Karpas-422 (cell line): ENCODE measurements around the gene RACK1. TPM values are rescaled to one million over a fixed set of nuclear protein-coding genes. Genes with fewer than 3 reads are reported as not detected.
"Not testable (repeated sequence)": the region's sequence is repeated elsewhere in the genome, so short reads cannot be mapped to it uniquely, and the experiment has no call there.

Experiments used
- DNase-seq: peaks from one replicate; pipeline ENCODE4 v3.0.0-alpha.2; 2015
- H2AFZ ChIP-seq: fragments of 200-600 bp; sonication (generic); 2 replicates; pipeline ENCODE4 v1.6.1; 2014; ENCODE audit warnings: antibody characterized with exemption, low read length, mixed read lengths
- H3K27ac ChIP-seq: fragments of 200-600 bp; sonication (generic); 2 replicates; pipeline ENCODE4 v1.5.1; 2014; ENCODE audit warnings: mild to moderate bottlenecking, low read length, moderate library complexity
- H3K27me3 ChIP-seq: fragments of 200-600 bp; sonication (generic); 2 replicates; pipeline ENCODE4 v1.6.1; 2014; ENCODE audit warnings: low read length, mixed read lengths
- H3K36me3 ChIP-seq: fragments of 200-600 bp; sonication (generic); 2 replicates; pipeline ENCODE4 v1.6.1; 2014; ENCODE audit warnings: low read length, mixed read lengths; ENCODE audit not compliant: insufficient read depth
- H3K4me1 ChIP-seq: fragments of 200-600 bp; sonication (generic); 2 replicates; pipeline ENCODE4 v1.6.1; 2014; ENCODE audit warnings: mild to moderate bottlenecking, low read length, mixed read lengths
- H3K4me2 ChIP-seq: fragments of 200-600 bp; sonication (generic); 2 replicates; pipeline ENCODE4 v1.6.1; 2014; ENCODE audit warnings: low read length, low read depth, mild to moderate bottlenecking; ENCODE audit not compliant: poor library complexity, severe bottlenecking
- H3K4me3 ChIP-seq: fragments of 200-600 bp; sonication (generic); 2 replicates; pipeline ENCODE4 v1.5.1; 2014; ENCODE audit warnings: mild to moderate bottlenecking, antibody characterized with exemption, low read length, mixed read lengths
- H3K79me2 ChIP-seq: fragments of 200-600 bp; sonication (generic); 2 replicates; pipeline ENCODE4 v1.6.1; 2014; ENCODE audit warnings: mild to moderate bottlenecking, low read length, mixed read lengths
- H3K9ac ChIP-seq: fragments of 200-600 bp; sonication (generic); 2 replicates; pipeline ENCODE4 v1.6.0; 2014; ENCODE audit warnings: low read length
- H3K9me2 ChIP-seq: fragments of 200-600 bp; sonication (generic), shearing (Covaris generic); replicated peaks from 2 replicates; pipeline ENCODE4 v1.6.0; 2014; ENCODE audit warnings: mild to moderate bottlenecking, low read length, moderate library complexity; ENCODE audit not compliant: insufficient read depth
- H3K9me3 ChIP-seq: fragments of 300-700, 200-600 bp; sonication (generic); 2 replicates; pipeline ENCODE4 v1.6.1; 2014; ENCODE audit warnings: low read length, mixed read lengths
- H4K20me1 ChIP-seq: fragments of 200-600 bp; sonication (generic); 2 replicates; pipeline ENCODE4 v1.6.1; 2014; ENCODE audit warnings: mild to moderate bottlenecking, antibody characterized with exemption, low read length, low read depth; ENCODE audit not compliant: insufficient read depth
- total RNA-seq: library from RNA; depleted of rRNA; stranded (reverse); fragments of >200 nt; shearing (Covaris generic); gene quantifications from 2 replicates; pipeline ENCODE4 v1.2.3, GENCODE V29; 2014; ENCODE audit warnings: low replicate concordance

The RACK1 gene
- total RNA-seq, 1 experiment from 2014 or later: 7,026 TPM

GRCh38 chr5:181217803-181218062, 26.0 kb downstream of the RACK1 start:
- peak overlapping the region; percentile 33 for H3K27ac ChIP-seq
- H3K4me1 ChIP-seq: peaks cover 41% of the 10 kb centered on the region
- no peaks in the 10 kb centered on the region for H3K79me2 ChIP-seq
- H3K4me3 ChIP-seq: peak overlapping the region; percentile 66
- peak overlapping the region; percentile 95 for H3K4me2 ChIP-seq
- no peaks in the 10 kb centered on the region for H3K36me3 ChIP-seq
- H3K9me3 ChIP-seq: no peaks in the 10 kb centered on the region
- H3K9me2 ChIP-seq: no peaks in the 10 kb centered on the region
- peak overlapping the region; percentile 88 for H2AFZ ChIP-seq
- H4K20me1 ChIP-seq: no peaks in the 10 kb centered on the region
- peak overlapping the region; percentile 66 for H3K9ac ChIP-seq
- no peaks in the 10 kb centered on the region for H3K27me3 ChIP-seq
- no peak for DNase-seq

DNA sequence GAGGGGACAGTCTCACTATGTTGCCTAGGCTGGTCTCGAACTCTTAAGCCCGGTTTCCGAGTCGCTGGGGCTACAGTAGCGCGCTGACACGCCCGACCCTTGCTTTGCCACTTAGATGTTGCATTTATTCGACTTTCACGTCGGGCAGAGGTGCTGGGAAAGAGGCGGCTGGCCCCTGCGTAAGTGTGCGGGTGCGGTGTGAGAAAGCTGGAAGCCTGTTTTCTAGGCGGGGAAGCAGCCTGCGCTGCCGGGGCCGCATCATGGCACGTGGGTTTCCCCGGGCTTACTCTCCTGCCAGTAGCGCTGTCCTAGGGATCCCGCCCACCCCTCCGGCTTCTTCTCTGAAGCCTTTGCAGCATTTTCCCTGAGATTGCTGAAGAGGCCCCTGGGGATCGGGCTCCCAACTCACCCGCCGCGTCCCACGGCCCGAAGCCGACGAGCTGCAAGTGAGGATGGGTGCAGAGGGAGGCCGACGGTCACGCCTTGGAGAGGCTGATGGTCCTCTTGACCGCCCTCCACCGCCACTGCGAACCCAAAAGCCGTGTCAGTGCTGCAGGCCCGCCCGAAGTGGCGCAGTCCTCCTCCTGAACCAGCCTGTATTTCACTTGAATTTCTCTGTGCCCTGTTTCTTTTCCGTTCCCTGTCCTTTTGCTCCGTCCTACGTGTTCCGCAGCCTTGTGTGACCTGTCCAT, 26.4 kb downstream of the RACK1 start:
- H3K27ac ChIP-seq: peak overlapping the region; percentile 33
- H4K20me1 ChIP-seq: no peaks in the 10 kb centered on the region
- H3K4me2 ChIP-seq: peak overlapping the region; percentile 95
- H3K4me3 ChIP-seq: peak overlapping the region; percentile 66
- DNase-seq: peak; percentile 88
- peak overlapping the region; percentile 66 for H3K9ac ChIP-seq
- no peaks in the 10 kb centered on the region for H3K36me3 ChIP-seq
- H2AFZ ChIP-seq: peak overlapping the region; percentile 88
- no peaks in the 10 kb centered on the region for H3K9me2 ChIP-seq
- H3K79me2 ChIP-seq: no peaks in the 10 kb centered on the region
- no peaks in the 10 kb centered on the region for H3K27me3 ChIP-seq
- H3K4me1 ChIP-seq: peaks cover 37% of the 10 kb centered on the region
- H3K9me3 ChIP-seq: no peaks in the 10 kb centered on the region

DNA sequence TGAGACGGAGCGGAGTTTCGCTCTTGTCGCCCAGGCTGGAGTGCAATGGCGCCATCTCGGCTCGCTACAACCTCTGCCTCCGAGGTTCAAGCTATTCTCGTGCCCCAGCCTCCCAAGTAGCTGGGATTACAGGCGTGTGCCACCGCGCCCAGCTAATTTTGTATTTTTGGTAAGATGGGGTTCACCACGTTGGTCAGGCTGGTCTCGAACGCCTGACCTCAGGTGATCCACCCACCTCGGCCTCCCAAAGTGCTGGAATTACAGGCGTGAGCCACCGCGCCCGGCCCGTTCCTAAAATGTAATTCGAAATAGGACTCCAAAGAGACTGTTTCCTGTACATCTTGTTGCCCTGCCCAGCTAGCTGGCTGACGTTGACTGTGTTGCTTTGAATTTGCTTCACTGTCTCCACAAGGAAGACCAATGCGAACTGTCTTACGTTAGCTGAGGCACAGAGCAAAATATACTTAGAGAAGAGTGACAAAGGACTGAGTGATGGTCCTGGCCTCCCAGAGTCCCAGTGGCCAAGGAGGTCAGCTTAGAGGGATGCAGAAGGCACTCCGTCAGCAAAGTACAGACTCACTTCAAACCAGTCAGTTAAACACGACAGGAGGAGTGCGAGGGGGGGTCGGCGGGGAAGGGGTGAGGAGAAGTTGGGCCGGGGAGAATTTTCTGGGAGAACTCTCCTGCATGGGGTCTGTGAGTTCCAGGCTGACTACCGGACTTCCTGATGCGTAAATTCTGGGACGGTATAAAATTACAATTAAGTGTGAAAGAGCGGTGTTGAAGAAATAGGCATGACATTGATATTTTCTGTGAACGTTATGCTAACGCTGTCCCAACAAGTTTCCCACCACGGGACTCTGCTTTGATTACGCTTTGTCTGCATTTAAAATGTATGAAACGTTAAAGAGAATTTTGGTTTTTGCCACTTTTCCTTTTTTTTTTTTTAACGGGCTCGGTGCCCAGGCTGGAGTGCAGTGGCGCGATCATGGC, 27.4 kb downstream of the RACK1 start:
- H3K9ac ChIP-seq: peak overlapping the region; percentile 68
- no peaks in the 10 kb centered on the region for H3K79me2 ChIP-seq
- DNase-seq: peak; percentile 76
- no peaks in the 10 kb centered on the region for H3K9me2 ChIP-seq
- peak overlapping the region; percentile 95 for H3K4me2 ChIP-seq
- H4K20me1 ChIP-seq: no peaks in the 10 kb centered on the region
- H3K27me3 ChIP-seq: no peaks in the 10 kb centered on the region
- peaks cover 29% of the 10 kb centered on the region for H3K4me1 ChIP-seq
- H2AFZ ChIP-seq: peak overlapping the region; percentile 94
- peak overlapping the region; percentile 52; the same call in 1 of the 2 replicates for H3K27ac ChIP-seq
- H3K4me3 ChIP-seq: peak overlapping the region; percentile 66
- no peaks in the 10 kb centered on the region for H3K9me3 ChIP-seq
- H3K36me3 ChIP-seq: no peaks in the 10 kb centered on the region

- not testable (repeated sequence) for H3K9me2 ChIP-seq, H3K4me3 ChIP-seq, H4K20me1 ChIP-seq, H3K27ac ChIP-seq, H3K9ac ChIP-seq, H3K79me2 ChIP-seq, H3K27me3 ChIP-seq, H2AFZ ChIP-seq, H3K4me2 ChIP-seq, H3K9me3 ChIP-seq, H3K36me3 ChIP-seq, DNase-seq
- peaks cover 27% of the 10 kb centered on the region for H3K4me1 ChIP-seq
Observed at GRCh38 chr5:181214249-181214648, 29.5 kb downstream of the RACK1 start.

DNA sequence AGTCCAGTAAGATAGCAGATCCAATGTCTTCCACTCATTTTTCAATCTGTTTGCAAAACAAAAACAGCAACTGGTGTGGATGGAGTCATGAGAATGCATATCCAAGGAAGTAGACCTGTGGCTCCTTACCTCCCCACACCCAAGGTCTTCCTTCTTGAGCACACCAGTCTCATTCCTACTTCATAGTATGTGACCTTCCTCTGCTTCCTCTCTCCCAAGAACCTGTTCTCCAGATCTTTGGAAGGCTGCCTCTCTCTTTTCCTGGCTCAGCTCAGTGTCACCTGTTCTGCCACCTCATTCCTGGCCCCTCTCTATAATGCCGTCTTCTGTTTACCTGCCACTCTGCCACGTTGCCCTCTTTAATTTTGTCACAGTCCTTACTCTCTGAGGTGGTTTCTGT, 30.8 kb downstream of the RACK1 start:
- Histone ChIP-seq H4K20me1 (no peaks in the 10 kb centered on the region), H3K4me2 (no peak overlapping the region), H3K4me1 (peaks cover 23% of the 10 kb centered on the region), H3K9me3 (no peaks in the 10 kb centered on the region), H3K79me2 (no peaks in the 10 kb centered on the region), H3K36me3 (no peaks in the 10 kb centered on the region), H3K4me3 (no peak overlapping the region), H2AFZ (no peak overlapping the region), H3K27ac (no peak overlapping the region), H3K9me2 (no peaks in the 10 kb centered on the region), H3K27me3 (no peaks in the 10 kb centered on the region), H3K9ac (no peak overlapping the region)
- no peak for DNase-seq

DNA sequence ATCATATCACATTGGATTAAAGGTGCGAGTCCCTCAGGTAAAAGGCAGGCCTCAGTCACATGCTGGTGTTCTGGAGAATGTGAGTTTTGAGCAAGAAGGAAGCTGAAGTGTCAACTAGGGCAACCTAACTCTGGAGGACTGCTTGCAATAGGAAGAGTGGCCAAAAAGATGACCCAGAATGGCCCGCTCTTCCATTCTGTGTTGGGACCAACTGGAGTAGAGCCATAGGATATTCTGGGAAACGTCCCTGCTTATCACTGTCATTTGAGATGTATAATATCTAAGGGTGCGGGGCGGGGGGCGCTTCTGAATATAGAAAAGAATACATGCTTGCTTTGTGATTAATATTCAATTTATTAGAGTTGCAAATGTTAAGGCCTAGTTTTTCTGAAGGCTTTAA, 31.6 kb downstream of the RACK1 start:
- H4K20me1 ChIP-seq: no peaks in the 10 kb centered on the region
- no peak overlapping the region for H3K4me2 ChIP-seq
- no peaks in the 10 kb centered on the region for H3K79me2 ChIP-seq
- no peaks in the 10 kb centered on the region for H3K9me2 ChIP-seq
- no peaks in the 10 kb centered on the region for H3K27me3 ChIP-seq
- H2AFZ ChIP-seq: no peak overlapping the region
- no peak overlapping the region for H3K27ac ChIP-seq
- no peaks in the 10 kb centered on the region for H3K36me3 ChIP-seq
- peaks cover 16% of the 10 kb centered on the region for H3K4me1 ChIP-seq
- no peaks in the 10 kb centered on the region for H3K9me3 ChIP-seq
- no peak overlapping the region for H3K4me3 ChIP-seq
- no peak overlapping the region for H3K9ac ChIP-seq
- no peak for DNase-seq

DNA sequence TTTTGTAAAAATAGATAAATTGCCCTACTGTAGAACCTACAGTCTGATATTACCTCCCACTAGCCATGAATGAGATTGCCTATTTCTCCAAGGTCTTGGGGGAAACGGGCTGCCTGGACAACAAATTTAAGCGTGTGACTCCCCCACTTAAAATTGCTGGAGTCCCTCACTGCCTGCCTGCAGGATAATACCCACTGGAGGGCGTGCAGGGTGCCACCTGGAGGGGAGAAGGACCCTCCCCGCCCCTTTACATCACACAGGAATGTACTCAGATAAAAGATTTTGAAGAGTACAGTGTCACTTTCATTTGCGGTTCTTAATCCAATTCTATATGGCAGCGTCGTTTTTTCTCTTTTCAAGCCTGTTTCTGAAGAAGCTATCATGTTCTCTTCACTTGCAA, 32.5 kb downstream of the RACK1 start:
- no peak overlapping the region for H2AFZ ChIP-seq
- DNase-seq: peak; percentile 51
- no peak overlapping the region for H3K27ac ChIP-seq
- no peaks in the 10 kb centered on the region for H3K9me3 ChIP-seq
- no peak overlapping the region for H3K9ac ChIP-seq
- no peak overlapping the region for H3K4me3 ChIP-seq
- no peaks in the 10 kb centered on the region for H3K36me3 ChIP-seq
- H3K4me2 ChIP-seq: no peak overlapping the region
- H3K27me3 ChIP-seq: no peaks in the 10 kb centered on the region
- H3K79me2 ChIP-seq: no peaks in the 10 kb centered on the region
- H4K20me1 ChIP-seq: no peaks in the 10 kb centered on the region
- peaks cover 13% of the 10 kb centered on the region for H3K4me1 ChIP-seq
- H3K9me2 ChIP-seq: no peaks in the 10 kb centered on the region

DNA sequence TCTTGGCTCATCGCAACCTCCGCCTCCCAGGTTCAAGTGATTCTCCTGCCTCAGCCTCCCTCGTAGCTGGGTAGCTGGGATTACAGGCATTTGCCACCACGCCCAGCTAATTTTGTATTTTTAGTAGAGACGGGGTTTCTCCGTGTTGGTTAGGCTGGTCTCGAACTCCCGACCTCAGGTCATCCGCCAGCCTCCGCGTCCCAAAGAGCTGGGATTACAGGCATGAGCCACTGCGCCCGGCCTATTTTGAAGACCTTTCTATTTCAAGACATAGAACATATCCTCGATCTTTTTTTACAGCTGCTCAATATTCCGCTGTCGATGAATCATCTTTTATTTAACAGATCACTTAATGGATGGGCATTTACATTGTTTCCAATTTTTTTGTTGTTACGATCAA, 33.0 kb downstream of the RACK1 start:
- H2AFZ ChIP-seq, H3K9ac ChIP-seq: not testable (repeated sequence)

More for the DNA sequence above, 33.0 kb downstream of the RACK1 start:
- H3K4me3 ChIP-seq, H3K9me3 ChIP-seq, DNase-seq, H3K27ac ChIP-seq, H3K4me2 ChIP-seq, H4K20me1 ChIP-seq, H3K79me2 ChIP-seq, H3K27me3 ChIP-seq, H3K9me2 ChIP-seq, H3K36me3 ChIP-seq: not testable (repeated sequence)
- H3K4me1 ChIP-seq: peaks cover 14% of the 10 kb centered on the region
